Activated CD8-positive, alpha-beta memory T cell treated with anti-CD3 and anti-CD28 coated beads, Interleukin-2, amount 50 U/mL, for 1 hour (primary cell): ENCODE data around the gene DNAJC5.
"Not testable (repeated sequence)": the region's sequence is repeated elsewhere in the genome, so short reads cannot be mapped to it uniquely, and the experiment has no call there.

Source experiments
- DNase-seq: peaks from one replicate; pipeline ENCODE4 v3.0.0-alpha.2; 2020; ENCODE audit errors: extremely low read depth

DNAJC5 gene

DNA sequence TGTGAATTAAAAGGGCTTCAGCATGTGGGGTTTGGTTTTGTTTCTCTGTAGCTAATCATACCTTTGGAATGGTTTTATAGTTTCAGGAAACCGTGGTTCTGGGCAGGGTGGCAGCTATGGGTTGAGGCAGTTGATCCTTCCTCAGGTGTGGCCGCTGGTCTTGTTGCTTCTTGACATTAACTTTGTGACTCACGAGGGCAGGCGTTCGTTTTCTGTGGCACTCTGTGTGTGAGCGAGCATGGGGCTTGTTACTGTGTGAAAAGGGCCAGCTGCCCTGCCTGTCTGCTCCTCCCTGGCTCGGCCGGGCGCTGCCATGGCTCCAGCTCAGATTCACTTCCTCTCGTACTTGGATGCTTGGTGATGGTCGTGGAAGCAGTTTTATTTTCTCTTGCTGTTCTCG, 16.2 kb downstream of the DNAJC5 start:
- DNase-seq = no peak

DNA sequence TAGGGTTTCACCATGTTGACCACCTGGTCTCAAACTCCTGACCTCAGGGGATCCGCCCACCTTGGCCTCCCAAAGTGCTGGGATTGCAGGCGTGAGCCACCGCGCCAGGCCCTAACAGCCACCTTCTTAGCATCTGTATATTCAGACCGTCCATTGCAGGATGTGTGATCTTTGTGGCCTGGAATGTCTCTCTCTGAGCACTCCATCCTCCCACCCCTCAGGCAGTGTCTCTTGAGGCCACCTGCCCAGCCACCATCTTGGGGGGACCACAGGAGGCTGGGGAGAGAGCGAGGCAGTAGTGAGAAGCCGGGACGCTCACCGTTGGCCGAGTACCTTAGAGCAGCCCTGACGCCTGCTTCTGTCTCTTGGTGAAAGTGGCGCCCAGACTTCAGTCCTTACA, 18.8 kb downstream of the DNAJC5 start:
- no peak for DNase-seq

DNA sequence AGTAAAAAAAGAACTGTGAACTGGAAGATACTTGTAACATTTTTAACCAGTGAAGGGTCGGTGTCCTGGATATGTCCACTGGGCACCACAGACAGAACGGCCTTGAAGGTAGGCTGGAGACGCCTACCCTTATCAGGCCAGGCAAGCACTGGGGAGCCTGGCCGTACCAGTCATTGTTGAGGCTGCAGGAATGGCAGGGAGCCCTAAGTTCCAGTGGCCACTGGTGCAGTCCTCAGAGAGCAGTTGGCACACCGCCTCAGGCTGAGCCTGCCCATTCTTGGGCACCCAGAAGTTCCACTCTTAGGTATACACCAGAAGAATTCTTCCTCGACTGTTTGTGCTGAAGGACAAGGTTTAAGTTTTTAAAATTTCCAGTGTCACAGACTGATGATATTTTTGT, 20.5 kb downstream of the DNAJC5 start:
- no peak for DNase-seq

DNA sequence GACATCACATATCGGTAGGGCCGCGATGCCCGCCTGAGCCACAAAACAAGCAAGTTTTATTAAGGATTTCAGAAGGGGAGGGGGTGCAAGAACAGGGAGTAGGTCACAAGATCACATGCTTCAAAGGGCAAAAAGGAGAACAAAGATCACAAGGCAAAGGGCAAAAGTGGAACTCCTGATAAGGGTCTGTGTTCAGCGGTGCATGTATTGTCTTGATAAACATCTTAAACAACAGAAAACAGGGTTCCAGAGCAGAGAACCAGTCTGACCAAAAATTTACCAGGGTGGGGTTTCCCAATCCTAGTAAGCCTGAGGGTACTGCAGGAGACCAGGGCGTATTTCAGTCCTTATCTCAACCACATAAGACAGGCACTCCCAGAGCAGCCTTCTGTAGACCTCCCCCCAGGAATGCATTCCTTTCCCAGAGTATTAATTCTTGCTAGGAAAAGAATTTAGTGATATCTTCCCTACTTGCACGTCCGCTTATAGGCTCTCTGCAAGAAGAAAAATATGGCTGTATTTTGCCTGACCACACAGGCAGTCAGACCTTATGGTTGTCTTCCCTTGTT, 21.5 kb downstream of the DNAJC5 start:
- DNase-seq = not testable (repeated sequence)

DNA sequence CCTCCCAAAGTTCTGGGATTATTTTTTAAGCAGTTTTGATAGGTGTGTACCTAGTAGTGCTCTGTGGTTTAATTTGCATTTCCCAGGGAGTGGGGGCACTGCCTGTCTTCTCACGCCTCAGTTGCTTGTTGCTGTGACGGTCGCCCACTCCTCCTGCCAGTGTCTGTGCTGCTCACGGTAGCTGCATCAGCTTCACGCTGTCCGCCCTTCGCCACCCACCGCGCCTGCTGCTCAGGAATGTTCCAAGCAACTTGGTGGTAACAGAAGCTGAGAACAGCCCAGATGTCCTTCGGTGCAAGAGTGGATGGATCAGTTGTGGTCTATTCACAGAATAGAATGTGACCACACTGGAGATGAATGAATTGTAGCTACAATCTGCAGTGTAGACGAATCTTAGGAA, 22.9 kb downstream of the DNAJC5 start:
- DNase-seq = no peak

DNA sequence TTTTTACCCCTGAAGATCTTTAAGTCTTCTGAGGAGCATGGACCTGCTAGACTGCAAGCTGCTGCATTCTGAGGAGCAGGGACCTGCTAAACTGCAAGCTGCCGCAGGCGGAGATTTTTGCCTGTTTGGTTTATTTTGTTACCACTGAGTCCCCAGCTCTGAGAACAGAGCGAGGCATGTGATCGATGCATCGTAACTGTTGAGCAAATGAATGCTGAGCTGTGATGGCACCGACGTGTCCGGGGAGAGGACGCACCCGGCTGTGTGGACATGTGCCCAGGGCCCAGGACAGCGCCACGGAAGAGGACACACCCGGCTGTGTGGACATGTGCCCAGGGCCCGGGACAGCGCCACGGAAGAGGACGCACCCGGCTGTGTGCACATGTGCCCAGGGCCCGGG, 24.2 kb downstream of the DNAJC5 start:
- DNase-seq = no peak

DNA sequence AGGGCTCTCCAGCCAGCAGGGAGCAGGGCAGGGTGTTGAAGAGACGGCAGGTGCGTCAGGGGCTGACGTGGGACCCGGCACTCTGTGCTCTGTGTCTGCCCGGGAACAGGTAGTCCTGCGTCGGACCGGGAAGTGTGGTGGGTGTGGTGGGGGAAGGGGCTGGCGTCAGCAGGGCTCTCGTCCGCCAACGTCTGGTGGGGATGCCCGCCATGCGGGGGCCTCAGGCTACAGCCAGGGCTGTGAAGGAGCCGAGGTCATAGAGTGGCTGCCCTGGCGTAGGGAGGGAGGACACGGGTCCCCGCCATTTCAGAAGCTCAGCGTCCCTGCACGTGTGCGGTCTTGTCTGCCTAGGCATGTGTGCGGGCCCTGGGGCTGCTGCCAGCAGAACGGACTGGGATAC, 25.3 kb downstream of the DNAJC5 start:
- DNase-seq = no peak

DNA sequence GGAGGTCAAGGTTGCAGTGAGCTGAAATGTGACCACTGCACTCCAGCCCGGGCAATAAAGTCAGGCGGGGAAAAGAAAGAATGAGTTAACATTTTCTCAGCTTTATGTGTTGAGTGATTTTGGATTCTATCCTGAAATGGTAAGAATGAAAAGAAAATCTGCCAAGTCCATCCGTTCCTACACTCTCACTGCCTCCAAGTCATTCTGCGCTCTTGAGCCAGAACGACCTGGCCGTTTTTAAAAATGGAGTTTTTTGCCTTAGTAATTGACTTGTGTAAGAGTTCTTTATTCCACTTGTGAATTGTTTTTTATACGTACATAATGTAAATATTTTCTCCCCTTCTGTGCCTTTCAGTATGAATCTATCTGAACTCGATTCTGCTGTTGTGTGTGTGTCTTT, 28.7 kb downstream of the DNAJC5 start:
- no peak for DNase-seq

DNA sequence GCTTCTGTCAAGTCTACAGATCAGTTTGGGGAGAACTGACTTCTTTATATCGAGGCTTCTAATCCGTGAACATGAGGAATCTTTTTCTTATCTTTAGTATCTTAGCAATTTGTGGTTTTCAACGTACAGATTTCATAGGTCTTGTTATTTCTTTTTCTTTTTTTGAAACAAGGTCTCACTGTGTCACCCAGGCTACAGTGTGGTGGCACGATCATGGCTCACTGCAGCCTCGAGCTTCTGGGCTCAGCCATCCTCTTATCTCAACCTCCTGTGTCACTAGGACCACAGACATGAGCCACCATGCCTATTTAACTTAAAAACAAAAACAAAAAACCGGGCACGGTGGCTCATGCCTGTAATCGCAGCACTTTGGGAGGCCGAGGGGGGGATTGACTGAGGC, 29.3 kb downstream of the DNAJC5 start:
- DNase-seq = no peak

DNA sequence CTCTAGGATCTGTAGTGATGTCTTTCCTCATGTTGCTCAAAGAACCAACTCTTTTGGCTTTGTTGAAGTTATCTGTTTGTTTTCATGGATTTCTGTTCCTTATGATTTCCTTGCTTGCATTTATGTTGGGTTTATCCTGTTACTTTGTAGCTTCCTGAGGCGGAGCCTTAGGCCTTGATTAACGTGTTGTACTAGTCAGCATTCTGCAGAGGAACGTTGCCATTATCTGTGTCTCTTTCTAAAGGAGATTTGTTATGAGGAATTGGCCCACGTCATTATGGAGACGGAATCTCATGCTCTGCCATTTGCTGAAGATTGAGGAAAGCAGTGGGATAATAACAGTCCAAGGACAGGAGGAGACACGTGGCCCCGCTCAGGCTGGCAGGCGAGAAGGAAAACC, 31.4 kb downstream of the DNAJC5 start:
- DNase-seq = no peak

DNA sequence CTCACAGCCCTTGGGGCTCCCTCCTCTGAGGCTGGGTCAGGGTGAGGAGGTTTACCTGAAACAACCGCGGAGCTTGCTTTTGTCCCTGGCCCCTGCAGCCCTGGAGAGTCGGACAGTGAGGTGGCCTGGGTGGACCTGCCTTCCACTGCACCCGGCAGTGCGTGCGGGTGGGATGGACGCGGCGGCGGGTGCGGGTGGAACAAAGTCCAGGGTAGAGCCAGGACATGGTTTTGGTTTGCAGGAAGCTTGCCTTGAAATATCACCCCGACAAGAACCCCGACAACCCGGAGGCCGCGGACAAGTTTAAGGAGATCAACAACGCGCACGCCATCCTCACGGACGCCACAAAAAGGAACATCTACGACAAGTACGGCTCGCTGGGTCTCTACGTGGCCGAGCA, 34.1 kb downstream of the DNAJC5 start:
- no peak for DNase-seq

DNA sequence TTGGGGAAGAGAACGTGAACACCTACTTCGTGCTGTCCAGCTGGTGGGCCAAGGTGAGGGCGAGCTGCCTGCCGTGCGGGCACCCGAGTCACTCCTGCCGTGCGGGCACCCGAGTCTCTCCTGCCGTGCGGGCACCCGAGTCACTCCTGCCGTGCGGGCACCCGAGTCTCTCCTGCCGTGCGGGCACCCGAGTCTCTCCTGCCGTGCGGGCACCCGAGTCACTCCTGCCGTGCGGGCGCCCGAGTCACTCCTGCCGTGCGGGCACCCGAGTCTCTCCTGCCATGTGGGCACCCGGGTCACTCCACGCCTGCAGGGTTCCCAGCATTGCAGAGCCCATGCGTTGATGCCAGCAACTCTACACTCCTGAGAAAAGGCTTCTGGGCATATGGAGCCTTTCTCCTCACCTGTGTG, 34.6 kb downstream of the DNAJC5 start:
- not testable (repeated sequence) for DNase-seq

DNA sequence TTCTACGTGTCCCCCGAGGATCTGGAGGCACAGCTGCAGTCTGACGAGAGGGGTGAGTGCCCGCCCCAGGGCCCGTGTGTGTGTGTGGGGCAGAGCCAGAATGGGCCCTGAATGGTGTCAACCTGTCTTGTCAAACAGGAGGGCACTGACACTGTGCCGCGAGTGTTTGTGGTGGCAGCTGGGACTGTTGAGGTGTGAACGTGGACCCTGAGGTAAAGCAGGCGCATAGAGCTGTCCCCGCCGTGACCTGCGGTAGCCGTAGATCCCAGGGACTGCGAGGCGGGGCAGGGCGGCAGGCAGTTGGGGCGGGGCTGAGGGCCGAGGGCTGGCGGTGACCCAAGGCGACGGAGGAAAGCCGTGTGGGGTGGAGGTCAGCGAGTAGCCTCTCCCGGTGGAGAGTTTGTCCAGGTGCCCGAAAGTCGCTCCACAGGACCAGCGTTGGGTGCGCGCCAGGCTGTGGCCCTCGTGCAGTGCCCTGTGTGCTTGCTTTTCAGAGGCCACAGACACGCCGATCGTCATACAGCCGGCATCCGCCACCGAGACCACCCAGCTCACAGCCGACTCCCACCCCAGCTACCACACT, 36.1 kb downstream of the DNAJC5 start:
- no peak for DNase-seq

DNA sequence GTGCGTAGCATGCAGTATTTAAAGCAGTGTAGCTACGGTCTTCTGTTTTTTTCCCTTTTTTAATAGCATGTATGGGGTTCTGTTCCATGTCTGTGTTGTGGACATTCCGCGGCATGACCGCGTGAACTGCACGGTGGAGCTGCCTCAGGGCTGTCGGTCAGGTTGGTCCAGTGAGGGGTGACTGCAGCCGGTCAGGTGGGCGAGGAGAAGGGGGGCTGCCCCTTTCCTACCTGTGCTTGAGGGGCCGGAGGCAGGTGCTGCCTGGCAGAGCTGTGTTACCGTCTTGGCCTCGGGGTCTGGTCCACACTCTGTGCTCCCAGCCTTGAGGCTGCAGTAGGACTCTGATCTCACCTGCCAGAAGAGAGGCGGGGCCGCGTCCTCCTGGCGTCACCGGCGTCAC, 36.8 kb downstream of the DNAJC5 start:
- DNase-seq = no peak

DNA sequence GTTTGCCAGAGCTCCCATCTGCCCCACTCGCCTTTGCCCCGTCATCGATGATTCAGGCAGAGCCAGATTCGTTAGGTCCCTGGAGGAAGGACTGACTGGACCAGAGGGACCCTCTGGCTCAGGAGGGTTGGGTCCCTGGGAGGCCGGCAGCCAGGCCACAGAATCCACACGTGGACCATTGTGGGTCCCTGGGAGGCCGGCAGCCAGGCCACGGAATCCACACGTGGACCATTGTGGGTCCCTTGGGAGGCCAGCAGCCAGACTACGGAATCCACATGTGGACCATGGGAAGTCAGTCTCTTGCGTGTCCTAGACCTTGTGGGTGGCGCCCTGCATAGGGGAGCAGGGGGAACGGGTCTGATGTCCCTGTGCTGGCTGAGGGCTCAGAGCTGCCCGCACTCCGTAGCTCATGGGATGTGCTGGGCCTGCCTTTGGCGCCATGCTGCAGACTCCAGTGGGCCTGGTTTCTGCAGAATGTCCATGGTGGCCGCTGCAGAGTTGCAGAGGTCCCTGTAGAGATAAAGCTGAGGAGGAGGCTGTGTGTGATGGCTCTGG, 37.8 kb downstream of the DNAJC5 start:
- DNase-seq = no peak

DNA sequence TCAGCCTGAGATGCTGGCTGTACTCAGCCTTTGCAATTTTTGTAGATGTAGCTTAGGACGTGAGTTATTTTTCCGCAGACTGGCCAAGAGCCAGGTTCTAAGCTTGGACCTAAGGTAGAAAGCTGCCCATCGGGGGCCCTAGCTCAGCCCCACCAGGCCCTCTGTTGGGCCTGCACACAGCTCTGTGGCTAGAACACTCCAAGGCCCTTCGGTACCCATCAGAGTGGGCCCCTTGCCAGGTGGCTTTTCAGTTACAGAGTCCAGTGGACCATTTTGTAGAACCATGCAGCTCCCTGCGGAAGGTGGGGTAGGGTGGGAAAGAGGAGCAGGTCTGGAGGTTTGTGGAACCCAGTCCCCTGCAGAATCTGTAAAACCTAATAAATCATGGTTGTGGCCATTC, 38.7 kb downstream of the DNAJC5 start:
- no peak for DNase-seq

DNA sequence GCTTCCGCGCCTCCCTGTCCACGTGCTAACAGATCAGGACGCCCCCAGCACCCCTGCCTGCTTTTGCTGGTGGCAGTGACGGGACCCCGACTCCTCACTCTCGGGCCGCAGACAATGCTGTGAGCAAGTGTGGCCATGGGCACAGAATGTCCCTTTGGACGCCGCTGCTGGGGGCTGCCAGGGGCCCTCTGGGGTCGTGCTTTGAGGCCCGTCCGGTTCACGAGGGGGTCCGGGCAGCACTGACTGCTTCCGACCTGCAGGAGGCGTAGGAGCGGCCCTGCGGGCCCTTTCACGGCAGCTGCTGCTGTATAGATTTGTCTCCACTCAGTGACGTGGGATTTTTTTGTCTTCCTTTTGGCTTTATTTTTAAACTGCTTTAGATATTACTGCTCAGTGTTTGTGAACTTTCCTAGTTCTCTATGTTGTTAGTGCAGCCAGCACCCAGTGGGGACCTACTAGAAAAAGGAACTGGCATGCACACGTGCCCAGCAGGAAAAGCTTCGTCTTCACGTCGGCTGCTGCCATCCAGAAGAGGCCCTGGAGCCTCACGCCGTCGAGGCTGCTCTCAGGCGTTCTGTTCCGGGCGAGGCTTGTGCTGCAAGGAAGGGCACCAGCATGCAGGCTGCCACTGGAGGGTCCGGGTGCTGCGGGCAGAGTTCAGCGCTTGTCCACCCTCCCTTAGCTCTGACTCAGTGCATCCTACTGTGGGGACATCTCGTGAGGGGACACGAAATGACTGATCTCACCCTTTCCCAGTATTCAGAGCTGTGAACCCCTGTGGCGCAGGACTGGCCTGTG, 39.5 kb downstream of the DNAJC5 start:
- no peak for DNase-seq

DNA sequence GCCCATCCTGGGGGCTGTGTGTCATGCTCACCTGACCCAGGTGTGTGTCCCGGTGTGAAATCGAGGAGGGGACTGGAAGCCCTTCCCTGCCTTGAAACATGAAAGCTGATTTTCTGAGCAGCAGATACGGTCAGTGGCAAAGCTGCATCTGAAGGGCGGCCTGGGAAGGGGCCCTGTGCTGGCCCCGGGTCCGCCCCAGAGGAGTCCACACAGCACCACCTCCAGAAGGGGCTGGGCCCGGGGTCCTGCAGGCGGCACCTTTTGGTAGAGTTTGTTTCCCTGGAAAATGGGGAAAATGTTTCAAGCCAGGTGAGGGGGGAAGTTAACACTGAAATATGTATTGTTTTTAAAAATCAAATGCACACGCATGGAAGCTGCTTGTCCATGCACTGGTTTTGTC, 40.5 kb downstream of the DNAJC5 start:
- DNase-seq = no peak

DNA sequence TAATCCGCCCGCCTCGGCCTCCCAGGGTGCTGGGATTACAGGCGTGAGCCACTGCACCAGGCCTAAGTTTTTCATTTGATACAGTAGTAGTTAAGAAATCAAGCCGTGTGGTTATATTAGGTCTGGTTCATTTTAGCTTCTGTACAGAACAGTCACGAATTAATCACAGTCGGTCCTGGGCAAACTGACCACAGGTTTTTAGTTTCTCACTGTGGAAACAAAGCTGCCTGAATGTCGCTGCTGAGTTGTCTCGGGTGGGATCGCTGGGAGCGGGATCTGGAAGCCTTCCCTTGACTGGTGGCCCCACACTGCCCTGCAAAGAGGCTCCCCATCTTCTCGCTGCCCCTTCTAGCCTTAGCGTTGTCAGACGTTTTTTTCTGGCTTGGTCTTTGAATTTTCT, 42.7 kb downstream of the DNAJC5 start:
- DNase-seq = no peak

DNA sequence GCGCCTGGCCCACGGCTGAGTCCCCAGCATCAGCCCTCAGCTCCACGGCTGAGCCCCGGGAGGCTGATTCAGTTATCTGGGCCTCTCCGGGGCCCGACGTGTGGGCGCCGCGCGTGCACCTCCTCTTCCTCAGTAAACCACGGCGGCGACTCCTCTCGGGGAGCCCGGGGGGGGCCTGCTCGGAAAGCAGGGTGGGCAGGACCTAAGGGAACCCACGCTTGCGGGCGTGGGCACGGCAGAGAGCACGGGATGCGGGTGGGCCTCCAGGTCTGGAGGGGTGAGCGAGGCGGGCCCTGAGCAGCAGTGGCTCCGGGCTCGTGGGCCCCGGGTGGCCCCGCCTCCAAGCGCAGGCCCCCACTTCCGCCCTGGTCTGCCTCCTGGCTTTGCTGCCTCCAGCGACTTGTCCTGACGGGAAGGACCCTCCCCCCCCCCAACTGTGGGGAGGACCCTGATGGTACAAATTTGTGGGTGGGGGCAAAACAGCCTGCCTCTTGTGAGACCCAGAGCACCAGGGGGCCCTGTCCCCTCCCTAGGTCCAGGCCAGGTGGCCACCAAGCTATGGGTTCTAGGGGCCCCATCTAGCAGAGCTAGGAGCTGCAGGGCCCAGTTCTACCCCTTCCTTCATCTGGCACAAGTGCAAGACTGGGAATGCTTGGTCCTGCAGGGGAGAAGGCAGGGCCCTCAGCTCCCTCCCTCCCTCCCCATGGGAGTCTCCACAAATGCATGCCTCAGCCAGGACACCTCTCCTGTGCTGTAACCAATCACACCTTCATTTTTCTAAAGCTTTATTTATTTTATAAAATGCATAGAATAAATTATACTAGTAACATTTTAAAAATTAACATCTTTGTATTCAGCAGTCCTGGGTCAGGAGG, 44.4 kb downstream of the DNAJC5 start:
- DNase-seq = no peak

DNA sequence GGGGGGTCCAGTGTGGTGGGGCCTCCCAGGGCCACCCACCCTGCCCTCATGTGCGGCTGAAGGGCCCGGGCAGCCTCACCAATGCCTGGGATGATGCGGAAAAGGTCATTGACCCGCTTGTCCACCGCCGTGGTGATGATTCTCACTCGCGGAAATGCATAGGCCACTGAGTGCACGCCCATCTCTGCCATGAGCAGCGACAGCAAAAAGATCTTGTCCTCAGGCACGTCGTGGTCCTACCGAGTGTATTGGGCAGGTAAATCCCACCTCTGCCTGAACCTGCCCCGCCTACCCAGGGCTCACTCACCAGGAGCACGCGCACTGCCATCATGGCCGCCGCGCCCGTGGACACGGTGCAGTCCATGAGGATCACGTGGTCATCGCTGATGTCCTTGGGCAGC, 45.1 kb downstream of the DNAJC5 start:
- DNase-seq = no peak
